ENCODE measurements around the gene CENPU. TPM values are rescaled to one million over a fixed set of nuclear protein-coding genes. Genes with fewer than 3 reads are reported as not detected.

The CENPU gene
- polyA plus RNA-seq (9.3 and 13.0 TPM in 2 replicates), polyA minus RNA-seq (10.0 and 10.1 TPM in 2 replicates)

GRCh38 chr4:184733654-184734524, at the start of gene CENPU:
Gene CENPU (minus strand): TSS chr4:184734096. CDS start chr4:184734062, 34 bp downstream.
- Histone ChIP-seq H3K27ac (ENCODE audit: low read length) (peak within 1 kb of the TSS; percentile 74), H3K36me3 (ENCODE audit: insufficient read depth, low read length) (no peaks in the 10 kb centered on the region), H3K79me2 (replicated peaks; ENCODE audit: insufficient read depth, low read length) (peaks cover 20% of the 10 kb centered on the region), H3K9me3 (ENCODE audit: low read length) (no peaks in the 10 kb centered on the region), H4K20me1 (ENCODE audit: insufficient read depth) (no peaks in the 10 kb centered on the region), H3K9ac (ENCODE audit: low read length) (peak within 1 kb of the TSS; percentile 61), H3K27me3 (ENCODE audit: insufficient read depth, low read depth, low read length) (no peaks in the 10 kb centered on the region), H2AFZ (ENCODE audit: low read depth, low read length) (peak within 1 kb of the TSS; percentile 89), H3F3A (ENCODE audit: insufficient read depth, low read length, poor library complexity, severe bottlenecking) (no peaks in the 10 kb centered on the region), H3K4me2 (ENCODE audit: low read length) (peak within 1 kb of the TSS; percentile 56), H3K9me2 (ENCODE audit: insufficient read depth, low read length) (no peaks in the 10 kb centered on the region), H3K4me3 (ENCODE audit: low read length) (peak within 1 kb of the TSS; percentile 84)
- TF ChIP-seq MXI1 (conservative IDR thresholded peaks at IDR 0.05; ENCODE audit: poor library complexity, severe bottlenecking) (peak; percentile 100), CTCF (IDR thresholded peaks at IDR 0.05; ENCODE audit: poor library complexity, severe bottlenecking) (peak; percentile 47), TAF1 (IDR thresholded peaks at IDR 0.05; ENCODE audit: low read depth) (no peak), EZH2 (IDR thresholded peaks at IDR 0.05; ENCODE audit: borderline replicate concordance, insufficient read depth, low read length, poor library complexity, severe bottlenecking) (no peak), EP300 (conservative IDR thresholded peaks at IDR 0.05; ENCODE audit: poor library complexity, severe bottlenecking) (peak; percentile 88), SMC3 (conservative IDR thresholded peaks at IDR 0.05; ENCODE audit: poor library complexity) (peak; percentile 51), REST (IDR thresholded peaks at IDR 0.05; ENCODE audit: borderline replicate concordance) (peak; percentile 82), POLR2AphosphoS5 (IDR thresholded peaks at IDR 0.05) (peak; percentile 80), RAD21 (conservative IDR thresholded peaks at IDR 0.05) (peak; percentile 45)

- H3K9me2 ChIP-seq (ENCODE audit: insufficient read depth, low read length) = no peaks in the 10 kb centered on the region
- no peak overlapping the region for H3K9ac ChIP-seq (ENCODE audit: low read length)
- TF ChIP-seq POLR2AphosphoS5 (IDR thresholded peaks at IDR 0.05) (no peak), MXI1 (conservative IDR thresholded peaks at IDR 0.05; ENCODE audit: poor library complexity, severe bottlenecking) (no peak), EZH2 (IDR thresholded peaks at IDR 0.05; ENCODE audit: borderline replicate concordance, insufficient read depth, low read length, poor library complexity, severe bottlenecking) (no peak), CTCF (IDR thresholded peaks at IDR 0.05; ENCODE audit: poor library complexity, severe bottlenecking) (no peak), REST (IDR thresholded peaks at IDR 0.05; ENCODE audit: borderline replicate concordance) (no peak), RAD21 (conservative IDR thresholded peaks at IDR 0.05) (no peak), SMC3 (conservative IDR thresholded peaks at IDR 0.05; ENCODE audit: poor library complexity) (no peak)
- no peaks in the 10 kb centered on the region for H3K79me2 ChIP-seq (replicated peaks; ENCODE audit: insufficient read depth, low read length)
- no peaks in the 10 kb centered on the region for H4K20me1 ChIP-seq (ENCODE audit: insufficient read depth)
- no peak overlapping the region for H3K27ac ChIP-seq (ENCODE audit: low read length)
- no peaks in the 10 kb centered on the region for H3F3A ChIP-seq (ENCODE audit: insufficient read depth, low read length, poor library complexity, severe bottlenecking)
- no peaks in the 10 kb centered on the region for H3K36me3 ChIP-seq (ENCODE audit: insufficient read depth, low read length)
- no peaks in the 10 kb centered on the region for H3K9me3 ChIP-seq (ENCODE audit: low read length)
- H2AFZ ChIP-seq (ENCODE audit: low read depth, low read length) = no peak overlapping the region
- no peaks in the 10 kb centered on the region for H3K27me3 ChIP-seq (ENCODE audit: insufficient read depth, low read depth, low read length)
- H3K4me2 ChIP-seq (ENCODE audit: low read length) = no peak overlapping the region
- no peak overlapping the region for H3K4me3 ChIP-seq (ENCODE audit: low read length)
These were observed 49.0 kb upstream of the CENPU start for GRCh38 chr4:184782731-184783373.
